IPS-18c (cell line): ENCODE results near the gene ACAD10.
"Not testable (repeated sequence)": the region's sequence is repeated elsewhere in the genome, so short reads cannot be mapped to it uniquely, and the experiment has no call there.

Source experiments
- H3K4me3 ChIP-seq: 2 replicates; pipeline ENCODE4 v1.7.0; 2013; ENCODE audit warnings: low read depth, mild to moderate bottlenecking, low read length, moderate library complexity; ENCODE audit not compliant: insufficient read depth
- H3K9me3 ChIP-seq: one replicate; pipeline ENCODE4 v1.6.1; 2013; ENCODE audit warnings: mild to moderate bottlenecking, low read length, moderate library complexity; ENCODE audit not compliant: control insufficient read depth, insufficient read depth

The ACAD10 gene

DNA sequence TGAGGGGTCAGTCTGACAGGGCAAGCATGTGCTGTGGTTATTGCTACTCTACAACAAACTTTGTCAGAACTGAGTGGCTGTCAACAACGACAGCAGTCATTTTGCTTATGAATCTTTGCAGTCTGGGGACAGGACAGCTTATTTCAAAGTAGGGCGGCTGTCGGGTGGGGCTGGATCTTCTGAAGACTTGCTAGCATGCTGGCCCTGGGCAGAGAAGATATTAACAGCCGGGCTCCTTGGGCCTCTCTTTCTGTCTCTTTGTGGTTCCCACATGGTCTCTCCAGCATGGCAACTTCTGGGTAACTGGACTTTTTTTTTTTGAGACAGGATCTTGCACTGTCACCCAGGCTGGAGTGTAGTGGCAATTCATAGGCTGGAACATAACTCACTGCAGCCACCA, 46.9 kb downstream of the ACAD10 start:
- Histone ChIP-seq H3K9me3 (no peaks in the 10 kb centered on the region), H3K4me3 (no peak overlapping the region)

DNA sequence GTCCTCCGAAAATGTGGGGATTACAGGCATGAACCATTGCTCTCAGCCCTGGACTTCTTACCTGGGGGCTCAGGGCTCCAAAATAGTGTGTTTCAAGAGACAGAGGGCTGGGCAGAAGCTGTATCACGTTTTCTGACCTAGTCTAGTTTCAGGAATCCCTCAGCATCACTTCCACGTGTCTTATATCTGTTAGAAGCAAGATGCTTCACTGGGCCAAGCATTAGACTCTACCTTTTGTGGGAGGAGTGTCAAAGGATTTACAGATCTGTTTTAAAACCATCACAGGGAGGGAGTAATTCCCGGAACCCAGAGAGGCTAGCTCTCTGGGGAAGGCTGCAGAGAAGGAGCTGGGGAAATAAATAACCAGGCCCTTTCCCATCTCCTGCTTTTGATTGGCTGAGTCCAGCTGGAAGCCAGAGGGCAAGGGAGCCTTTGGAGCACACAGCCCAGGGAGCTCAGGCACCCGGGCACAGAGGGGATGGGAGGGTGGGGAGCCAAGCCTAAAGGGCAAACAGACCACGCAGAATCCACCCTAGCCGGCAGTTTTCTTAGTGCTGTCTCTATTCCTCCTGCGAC, 47.6 kb downstream of the ACAD10 start:
- no peaks in the 10 kb centered on the region for H3K9me3 ChIP-seq
- H3K4me3 ChIP-seq, result no peak overlapping the region

DNA sequence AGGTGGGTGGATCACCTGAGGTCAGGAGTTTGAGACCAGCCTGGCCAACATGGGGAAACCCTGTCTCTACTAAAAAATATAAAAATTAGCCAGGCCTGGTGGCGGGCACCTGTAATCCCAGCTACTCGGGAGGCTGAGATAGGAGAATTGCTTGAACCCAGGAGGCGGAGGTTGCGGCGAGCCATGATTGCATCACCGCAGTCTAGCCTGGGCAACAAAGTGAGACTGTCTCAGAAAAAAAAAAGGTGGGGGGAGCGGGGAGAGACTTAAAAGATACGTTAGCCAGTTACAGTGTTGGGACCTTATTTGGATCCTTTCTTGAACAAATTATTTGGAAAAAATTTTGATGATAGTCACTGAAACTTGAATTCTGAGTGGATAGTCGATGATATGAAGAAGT, 53.7 kb downstream of the ACAD10 start:
- not testable (repeated sequence) for H3K4me3 ChIP-seq, H3K9me3 ChIP-seq

DNA sequence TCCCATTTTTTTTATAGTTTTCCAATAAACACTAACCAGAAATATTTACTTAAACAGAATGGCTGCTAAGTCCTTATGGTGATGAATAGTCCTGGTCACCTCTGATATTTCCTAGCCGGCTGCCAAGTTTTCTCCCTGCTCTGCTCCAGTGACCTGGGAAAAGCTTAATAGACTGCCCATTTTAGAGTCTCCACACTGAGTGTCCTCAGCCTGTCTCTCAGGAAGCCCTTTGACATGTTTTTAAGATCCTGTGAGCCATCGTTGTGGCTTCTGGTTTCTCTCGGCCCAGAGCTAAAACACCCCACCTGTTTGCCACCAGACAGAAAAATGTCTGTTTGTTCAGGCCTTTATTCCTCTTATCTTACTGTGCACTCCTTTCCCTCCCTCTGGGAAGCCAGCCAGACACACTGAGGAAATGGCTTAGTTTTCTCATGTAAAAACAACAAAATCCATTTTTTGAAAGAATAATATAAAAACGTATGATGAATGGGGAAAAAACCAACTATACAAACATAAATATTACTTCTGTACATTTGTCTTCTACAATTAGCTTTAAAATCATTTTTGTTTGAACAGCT, 55.5 kb downstream of the ACAD10 start:
- Histone ChIP-seq H3K9me3 (no peaks in the 10 kb centered on the region), H3K4me3 (no peak overlapping the region)

DNA sequence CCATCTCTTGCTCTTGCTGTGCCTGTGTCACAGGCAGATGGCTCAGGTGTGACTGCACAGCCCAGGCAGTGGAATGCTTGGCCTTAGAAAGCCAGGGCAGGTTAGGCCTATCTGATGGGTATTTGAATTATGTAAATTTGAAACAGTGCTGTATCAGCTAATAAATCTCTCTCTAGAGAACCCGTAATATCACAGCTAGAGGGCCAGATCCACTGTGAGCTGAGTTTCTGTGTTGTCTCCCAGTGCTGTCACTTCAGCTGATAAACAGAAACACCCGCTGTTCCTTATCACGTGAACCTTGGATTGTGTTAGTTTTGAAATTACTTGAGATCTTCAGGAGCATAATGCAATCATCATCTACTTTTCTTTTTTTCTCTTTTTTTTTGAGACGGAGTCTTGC, 59.4 kb downstream of the ACAD10 start:
- no peak overlapping the region for H3K4me3 ChIP-seq

DNA sequence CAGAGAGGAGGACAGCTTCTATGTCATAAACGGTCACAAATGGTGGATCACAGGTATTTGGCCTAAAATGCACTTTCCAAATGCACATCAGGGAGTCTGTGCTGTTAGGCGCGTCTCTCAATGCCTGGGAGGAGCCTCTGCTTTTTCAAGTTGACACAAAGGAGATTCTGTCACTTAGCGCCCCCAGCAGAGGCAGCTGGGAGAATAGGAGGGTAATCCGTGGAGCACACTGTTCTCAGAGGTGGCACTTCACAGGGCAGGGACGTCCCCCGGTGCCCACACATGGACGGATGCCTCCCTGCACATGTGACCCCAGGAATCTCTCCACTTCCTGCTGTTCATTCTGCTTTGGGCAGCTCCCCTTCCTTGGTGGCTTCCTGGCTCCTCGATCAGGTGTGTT, 61.5 kb downstream of the ACAD10 start:
- no peak overlapping the region for H3K4me3 ChIP-seq
- no peaks in the 10 kb centered on the region for H3K9me3 ChIP-seq

More for the DNA sequence above, 59.4 kb downstream of the ACAD10 start:
- H3K9me3 ChIP-seq, result no peaks in the 10 kb centered on the region

DNA sequence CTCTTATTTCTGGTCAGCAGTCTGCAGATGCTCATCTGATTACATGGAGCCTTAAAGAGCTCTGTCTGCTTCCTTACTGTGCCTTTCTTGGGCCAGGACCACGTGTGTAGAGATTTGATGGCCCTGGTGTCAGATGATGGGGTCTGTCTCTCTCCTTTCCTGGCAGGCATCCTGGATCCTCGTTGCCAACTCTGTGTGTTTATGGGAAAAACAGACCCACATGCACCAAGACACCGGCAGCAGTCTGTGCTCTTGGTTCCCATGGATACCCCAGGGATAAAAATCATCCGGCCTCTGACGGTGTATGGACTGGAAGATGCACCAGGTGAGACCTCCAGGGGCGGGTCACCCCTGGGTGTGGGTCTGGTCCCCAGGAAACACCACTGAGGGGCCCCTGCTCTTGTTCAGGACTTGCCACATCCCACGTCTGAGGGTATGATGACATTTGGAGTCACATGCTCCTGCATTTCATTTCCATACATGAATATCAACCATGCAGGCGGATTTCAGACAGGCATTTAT, 62.4 kb downstream of the ACAD10 start:
- no peak overlapping the region for H3K4me3 ChIP-seq
- H3K9me3 ChIP-seq, result no peaks in the 10 kb centered on the region

DNA sequence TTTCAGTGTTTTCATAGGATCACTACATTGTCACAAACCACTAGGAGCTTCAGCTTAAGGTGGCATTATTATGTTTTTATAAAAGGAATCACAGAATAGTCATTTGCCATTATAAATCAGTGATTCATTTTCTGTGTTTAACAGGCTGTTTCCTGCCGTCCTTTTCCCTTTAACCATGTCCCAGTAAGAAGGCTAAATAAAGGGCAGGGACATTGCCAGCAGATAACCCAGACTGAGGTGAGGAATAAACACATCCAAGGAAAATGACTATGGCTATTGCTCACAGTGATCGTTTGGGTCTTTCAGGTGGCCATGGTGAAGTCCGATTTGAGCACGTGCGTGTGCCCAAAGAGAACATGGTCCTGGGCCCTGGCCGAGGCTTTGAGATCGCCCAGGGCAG, 63.0 kb downstream of the ACAD10 start:
- no peaks in the 10 kb centered on the region for H3K9me3 ChIP-seq
- no peak overlapping the region for H3K4me3 ChIP-seq

DNA sequence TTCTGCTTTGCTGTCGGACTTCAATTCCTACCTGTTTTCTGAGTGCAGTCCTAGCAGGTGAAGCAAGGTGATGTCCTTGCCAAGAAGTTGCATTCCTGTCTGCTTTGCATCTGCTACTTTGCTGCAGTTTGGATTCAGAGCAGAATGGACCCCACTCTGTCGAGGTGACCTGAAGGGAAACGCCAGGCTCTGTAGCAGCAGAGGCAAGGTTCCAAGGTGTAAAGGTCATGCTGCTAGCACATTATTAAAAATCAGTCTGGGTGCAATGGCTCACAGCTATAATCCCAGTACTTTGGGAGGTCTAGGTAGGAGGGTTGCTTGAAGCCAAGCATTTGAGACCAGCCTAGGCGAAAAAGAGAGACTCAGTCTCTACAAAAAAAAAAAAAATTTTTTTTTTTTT, 63.5 kb downstream of the ACAD10 start:
- Histone ChIP-seq H3K4me3 (no peak overlapping the region), H3K9me3 (no peaks in the 10 kb centered on the region)

DNA sequence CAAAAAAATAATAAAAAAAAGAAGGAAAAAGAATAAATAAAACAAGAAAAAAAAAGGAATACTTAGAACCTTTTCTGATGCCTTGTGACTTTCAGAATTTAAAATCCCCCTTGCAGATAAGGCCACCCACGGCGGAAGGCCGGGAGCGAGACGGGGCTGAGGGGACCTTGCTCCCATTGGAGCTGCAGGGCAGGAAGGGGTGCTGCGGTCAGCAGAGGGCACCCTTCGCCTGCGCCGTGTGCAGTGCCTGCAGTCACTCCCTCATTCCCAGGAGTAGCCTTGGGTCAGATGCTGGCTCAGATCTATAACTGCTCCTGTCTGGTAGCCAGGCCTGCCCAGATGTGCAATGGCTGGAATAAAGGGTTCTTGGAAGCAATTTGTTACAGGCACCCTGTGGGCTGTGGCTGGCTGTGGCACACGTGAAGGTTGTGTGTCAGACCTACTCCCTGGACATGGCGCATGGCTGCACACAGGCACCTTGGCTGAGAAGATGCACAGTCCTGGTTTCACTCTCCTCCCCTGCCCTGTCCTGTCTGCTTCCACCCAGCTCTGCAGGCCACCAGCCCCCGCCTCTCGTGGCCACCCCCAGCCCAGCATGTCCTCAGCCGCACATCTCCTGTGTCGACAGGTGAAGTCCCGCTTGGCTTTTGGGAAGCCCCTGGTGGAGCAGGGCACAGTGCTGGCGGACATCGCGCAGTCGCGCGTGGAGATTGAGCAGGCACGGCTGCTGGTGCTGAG, 67.5 kb downstream of the ACAD10 start:
- Histone ChIP-seq H3K9me3 (no peaks in the 10 kb centered on the region), H3K4me3 (no peak overlapping the region)

DNA sequence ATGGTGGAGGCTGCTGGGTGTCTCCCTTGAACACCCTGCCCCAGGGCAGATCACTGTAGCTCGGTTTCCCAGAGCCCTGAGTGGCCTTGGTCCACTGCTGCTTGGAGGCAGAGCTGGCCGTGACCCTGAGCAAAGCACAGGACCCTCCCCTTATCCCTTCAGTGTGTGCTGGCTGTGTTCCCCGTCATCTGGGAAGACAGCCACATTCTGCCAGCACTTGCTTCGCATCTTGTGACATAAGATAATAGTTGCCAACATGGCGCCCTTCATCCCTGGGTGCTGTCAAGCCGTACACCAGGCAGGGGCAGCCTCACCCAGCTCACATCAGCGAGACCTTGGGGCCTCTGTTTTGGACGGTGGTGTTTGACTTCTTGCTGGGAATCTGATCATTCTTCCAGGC, 68.8 kb downstream of the ACAD10 start:
- Histone ChIP-seq H3K9me3 (no peaks in the 10 kb centered on the region), H3K4me3 (no peak overlapping the region)

DNA sequence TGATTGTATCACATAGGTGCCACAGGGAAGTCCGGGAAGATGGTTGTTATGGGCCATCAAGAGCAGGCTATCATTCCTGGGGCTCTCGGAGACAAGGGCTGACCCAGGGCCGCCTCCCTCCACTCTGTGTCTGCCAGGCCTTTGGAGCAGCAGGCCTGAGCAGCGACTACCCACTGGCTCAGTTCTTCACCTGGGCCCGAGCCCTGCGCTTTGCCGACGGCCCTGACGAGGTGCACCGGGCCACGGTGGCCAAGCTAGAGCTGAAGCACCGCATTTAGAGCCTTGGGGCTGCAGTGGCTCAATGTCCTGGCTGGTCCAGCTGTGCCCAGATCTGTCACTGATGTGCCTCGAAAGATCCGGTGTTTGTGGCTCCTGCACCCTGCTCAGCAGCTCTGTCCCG, 70.3 kb downstream of the ACAD10 start:
- no peak overlapping the region for H3K4me3 ChIP-seq
- H3K9me3 ChIP-seq, result no peaks in the 10 kb centered on the region

DNA sequence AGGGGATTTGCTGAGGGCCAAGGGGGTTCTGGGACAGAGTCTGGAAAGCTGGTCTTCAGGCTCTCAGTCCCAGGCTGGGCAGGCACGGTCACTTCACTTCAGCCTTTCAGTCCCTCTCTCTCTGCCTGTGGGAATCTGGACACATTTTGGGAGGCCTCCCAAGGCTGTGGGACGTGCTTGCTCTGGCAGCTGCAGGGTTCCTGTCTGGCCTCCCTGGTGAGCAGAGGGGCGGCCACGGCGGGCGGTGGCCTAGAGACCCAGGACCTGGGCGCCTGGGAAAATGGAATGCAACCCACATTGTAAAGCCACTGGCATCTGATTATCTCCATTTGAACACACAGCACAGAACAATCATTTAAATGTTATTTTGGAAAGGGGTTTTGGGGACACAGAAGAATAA, 70.8 kb downstream of the ACAD10 start:
- Histone ChIP-seq H3K9me3 (no peaks in the 10 kb centered on the region), H3K4me3 (no peak overlapping the region)

DNA sequence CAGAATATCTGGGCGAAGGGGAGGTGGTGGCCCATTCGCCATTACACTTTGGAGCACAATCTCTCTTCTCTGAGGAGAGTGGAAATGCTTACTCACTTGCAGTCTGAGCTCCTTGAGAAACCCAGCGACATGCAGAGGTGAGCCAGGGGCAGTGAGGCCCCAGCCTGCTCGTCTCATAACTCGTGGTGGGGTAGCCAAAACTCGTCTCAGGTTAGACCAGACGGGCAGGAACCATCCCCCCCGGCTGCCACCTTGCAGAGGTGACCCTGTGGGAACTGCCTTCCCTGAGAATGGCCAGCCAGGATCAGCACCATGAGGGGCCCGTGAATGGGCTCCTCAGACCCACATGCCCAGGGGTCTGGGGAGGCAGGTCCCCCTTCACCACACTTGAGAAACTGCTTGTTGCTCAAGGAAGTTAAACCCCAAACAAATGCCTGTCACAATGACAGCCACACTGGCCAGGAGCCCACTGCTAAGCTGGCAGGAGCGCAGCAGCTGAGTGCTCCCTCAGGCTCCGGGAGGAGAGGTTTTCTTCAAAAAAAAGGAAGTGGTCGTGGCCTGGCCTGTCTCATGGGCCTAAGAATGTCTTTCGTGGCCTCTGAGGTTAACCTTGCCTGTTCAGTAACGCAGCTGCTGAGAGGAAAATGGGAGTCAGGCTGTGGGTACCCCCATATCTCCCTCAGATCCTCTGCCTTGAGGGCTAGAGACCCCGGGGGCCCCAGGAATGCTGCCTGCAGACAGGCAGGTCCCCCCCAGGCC, 71.7 kb downstream of the ACAD10 start:
- Histone ChIP-seq H3K9me3 (no peaks in the 10 kb centered on the region), H3K4me3 (no peak overlapping the region)

DNA sequence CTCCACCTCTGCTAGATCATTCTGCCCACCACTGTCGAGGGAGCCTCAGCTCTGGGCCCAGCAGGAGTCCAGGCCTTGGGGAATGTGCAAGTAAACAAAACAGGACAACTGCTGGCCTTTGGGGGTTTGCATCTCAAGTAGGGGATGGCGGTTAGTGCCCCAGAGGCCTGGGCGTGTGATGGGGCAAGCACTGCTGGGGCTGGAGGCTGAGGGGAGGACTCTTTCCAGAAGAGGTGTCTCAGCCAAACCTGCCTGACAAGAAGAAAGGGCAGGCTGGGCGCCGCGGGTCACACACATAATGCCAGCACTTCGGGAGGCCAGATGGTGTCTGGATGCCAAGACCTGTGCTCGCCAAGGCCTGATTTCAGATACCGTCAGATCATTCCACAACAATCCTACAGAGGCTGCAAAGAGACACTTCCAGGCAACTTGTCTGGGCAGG, 72.3 kb downstream of the ACAD10 start:
- Histone ChIP-seq H3K4me3 (no peak overlapping the region; the same call in 1 of the 2 replicates), H3K9me3 (no peaks in the 10 kb centered on the region)

DNA sequence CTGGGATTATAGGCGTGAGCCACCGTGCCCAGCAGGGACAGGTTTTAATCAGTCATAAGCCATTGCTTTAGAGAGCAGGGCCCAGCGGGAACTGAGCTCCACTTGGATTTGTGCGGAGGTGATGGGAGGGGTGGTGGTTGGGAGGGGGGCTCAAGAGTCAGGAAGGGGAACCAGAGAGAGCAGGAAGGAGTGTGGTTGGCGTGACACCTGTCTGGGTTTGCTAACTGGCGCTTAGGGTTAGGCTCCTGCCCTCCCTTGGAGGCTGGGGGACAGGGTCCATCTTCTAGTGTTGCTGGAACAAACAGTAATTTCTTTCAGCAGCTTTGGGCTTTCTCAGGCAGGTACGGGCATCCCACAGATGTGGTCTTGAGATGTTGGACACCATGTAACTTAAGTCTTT, 73.4 kb downstream of the ACAD10 start:
- Histone ChIP-seq H3K4me3 (no peak overlapping the region), H3K9me3 (no peaks in the 10 kb centered on the region)

DNA sequence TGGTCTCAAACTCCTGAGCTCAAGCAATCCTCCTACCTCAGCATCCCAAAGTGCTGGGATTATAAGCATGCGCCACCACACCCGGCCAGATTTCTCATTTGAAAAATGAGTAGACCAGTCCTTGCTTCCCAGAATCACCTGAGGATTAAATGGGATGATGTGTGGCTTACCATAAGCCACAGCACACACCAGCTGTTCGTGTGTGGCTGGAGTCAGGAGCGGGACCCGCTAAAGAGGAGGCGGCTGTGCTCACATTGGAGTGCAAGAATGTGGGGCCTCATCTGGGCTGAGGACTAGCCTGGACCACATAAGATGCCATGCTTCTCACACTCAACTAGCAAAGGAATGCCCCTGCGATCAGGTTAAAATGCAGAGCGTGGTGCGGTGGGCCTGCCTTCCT, 74.1 kb downstream of the ACAD10 start:
- Histone ChIP-seq H3K4me3 (no peak overlapping the region), H3K9me3 (no peaks in the 10 kb centered on the region)

DNA sequence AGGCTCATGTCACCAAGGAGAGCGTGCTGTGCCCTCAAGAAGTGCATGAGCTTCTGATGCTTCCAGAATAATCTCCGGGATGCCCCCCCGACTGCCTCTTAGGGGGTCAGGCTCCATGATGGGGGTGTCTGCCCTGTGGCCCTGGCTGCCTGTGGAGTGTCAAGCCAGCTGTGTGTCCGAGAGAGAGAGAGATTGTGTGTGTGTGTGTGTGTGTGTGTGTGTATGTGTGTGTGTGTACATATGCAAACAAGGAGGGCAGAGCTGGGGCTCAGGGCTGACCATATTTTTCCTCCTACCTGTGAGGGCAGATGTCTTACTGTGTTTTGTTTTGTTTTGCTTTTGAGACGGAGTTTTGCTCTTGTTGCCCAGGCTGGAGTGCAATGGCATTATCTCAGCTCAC, 75.2 kb downstream of the ACAD10 start:
- H3K4me3 ChIP-seq, result no peak overlapping the region
- H3K9me3 ChIP-seq, result no peaks in the 10 kb centered on the region
